ENCODE results near the gene BCL11A. TPM values are rescaled to one million over a fixed set of nuclear protein-coding genes. Genes with fewer than 3 reads are reported as not detected.

Gene BCL11A
- total and polyA plus RNA-seq, 2 of the 13 experiments (the other 11 are each of a cell fraction or from before 2014, with no cell fraction given), result not detected

- ChIA-PET CTCF (ENCODE audit: low intra/inter-chr PET ratio, low total read pairs) (no interaction called here), POLR2A (no interaction called here)
- Histone ChIP-seq H4K20me1 (ENCODE audit: insufficient read depth, low read length) (no peaks in the 10 kb centered on the region), H3K9me3 (ENCODE audit: low read length) (no peaks in the 10 kb centered on the region), H3K79me2 (ENCODE audit: insufficient read depth, low read length) (no peaks in the 10 kb centered on the region), H3K9ac (ENCODE audit: insufficient read depth, low read depth, low read length) (no peak overlapping the region), H3K4me1 (ENCODE audit: insufficient read depth, low read length) (no peaks in the 10 kb centered on the region), H2AFZ (ENCODE audit: low read length) (no peak overlapping the region), H3K27me3 (ENCODE audit: control insufficient read depth in 1 of 2, insufficient read depth in 2 of 2, low read length in 2 of 2) (peaks cover 0 to 12% of the 10 kb centered on the region in 2 experiments; a peak in 2 of 5 replicates), H3K4me2 (ENCODE audit: low read depth, low read length) (no peak overlapping the region), H3K4me3 (replicated peaks in 1 of 3; ENCODE audit: insufficient read depth in 1 of 3, low read depth in 2 of 3, low read length in 3 of 3) (no peak overlapping the region), H3K27ac (ENCODE audit: extremely low read length, insufficient read depth, low read length) (no peak overlapping the region), H3K36me3 (replicated peaks in 1 of 2; ENCODE audit: control insufficient read depth in 1 of 2, insufficient read depth in 2 of 2, low read length in 2 of 2) (no peaks in the 10 kb centered on the region)
- no TSS peak for BruUV-seq (replicated peaks)
- DNase-seq (ENCODE audit: low spot score) (no peak), FAIRE-seq (no peak), ATAC-seq (no peak)
- WGBS (ENCODE audit: low lambda C conversion rate), result 64% methylated on average over 8 of the region's 8 CpGs
- intact Hi-C loops (cut with micrococcal nuclease; ENCODE audit: unreplicated experiment), result no loop called here
- in situ Hi-C loops (cut with HindIII; ENCODE audit: extremely low pct_ligation_motif_present, low pct_unique_long_range_greater_than_20kb), result no loop called here
- TF ChIP-seq ZFYVE20 (CRISPR knock-in tag; IDR thresholded peaks at IDR 0.05; ENCODE audit: borderline replicate concordance, low read depth) (no peak), ARID2 (CRISPR knock-in tag; IDR thresholded peaks at IDR 0.05; ENCODE audit: borderline replicate concordance) (no peak), CEBPG (CRISPR knock-in tag; IDR thresholded peaks at IDR 0.05) (no peak), SCMH1 (CRISPR knock-in tag; IDR thresholded peaks at IDR 0.05; ENCODE audit: borderline replicate concordance) (no peak), ZNF275 (CRISPR knock-in tag; IDR thresholded peaks at IDR 0.05; ENCODE audit: borderline replicate concordance) (no peak), ZNF747 (CRISPR knock-in tag; IDR thresholded peaks at IDR 0.05; ENCODE audit: borderline replicate concordance) (no peak), SOX13 (IDR thresholded peaks at IDR 0.05) (no peak), SOX13 (CRISPR knock-in tag; conservative IDR thresholded peaks at IDR 0.05 in 1 of 2, IDR thresholded peaks at IDR 0.05 in 1 of 2) (no peak), FOXM1 (CRISPR knock-in tag; IDR thresholded peaks at IDR 0.05) (no peak), MTF1 (CRISPR knock-in tag; IDR thresholded peaks at IDR 0.05) (no peak), KLF6 (CRISPR knock-in tag; IDR thresholded peaks at IDR 0.05) (no peak), ZNF468 (CRISPR knock-in tag; IDR thresholded peaks at IDR 0.05) (no peak), FOXP1 (IDR thresholded peaks at IDR 0.05) (no peak), FOXP1 (CRISPR knock-in tag; IDR thresholded peaks at IDR 0.05) (no peak), PATZ1 (CRISPR knock-in tag; IDR thresholded peaks at IDR 0.05) (no peak), ZNF138 (CRISPR knock-in tag; IDR thresholded peaks at IDR 0.05; ENCODE audit: low read depth) (no peak), SAFB2 (CRISPR knock-in tag; IDR thresholded peaks at IDR 0.05; ENCODE audit: borderline replicate concordance, low read depth) (no peak), ISL2 (CRISPR knock-in tag; IDR thresholded peaks at IDR 0.05) (no peak), MEF2D (CRISPR knock-in tag; IDR thresholded peaks at IDR 0.05) (no peak), SRSF4 (IDR thresholded peaks at IDR 0.05; ENCODE audit: low read depth, low read length, poor library complexity, severe bottlenecking) (no peak), ZNF263 (CRISPR knock-in tag; IDR thresholded peaks at IDR 0.05) (no peak)
Observed at GRCh38 chr2:60520151-60520876, 33.1 kb downstream of the BCL11A start.

Measured in HepG2 (cell line).